Measurements from ENCODE around the gene ACACA. TPM values are rescaled to one million over a fixed set of nuclear protein-coding genes. Genes with fewer than 3 reads are reported as not detected.

Gene ACACA
- polyA plus RNA-seq, 3 donors, result 37.2 to 43.9 (median 43.6) TPM

DNA sequence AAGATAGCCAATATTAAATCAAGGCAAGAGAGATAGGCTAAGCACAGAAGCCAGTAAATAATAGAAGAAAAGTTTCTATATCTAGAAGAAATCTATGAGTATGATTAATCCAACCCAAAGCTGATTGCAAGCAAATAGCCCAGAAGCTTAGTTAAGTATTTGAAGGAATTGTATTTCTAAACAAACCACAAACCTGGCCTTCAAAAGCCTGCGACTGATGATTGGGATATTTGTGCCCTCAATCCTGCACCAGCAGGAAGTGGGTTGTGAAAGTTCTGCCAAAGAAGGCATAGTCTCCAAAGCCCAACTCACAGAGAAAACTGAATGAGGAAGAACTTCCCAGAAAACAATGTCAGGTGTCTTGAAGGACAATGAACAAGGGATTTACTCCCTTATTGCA lies 145.3 kb downstream of the ACACA start:
- no peak for DNase-seq (ENCODE audit: extremely low read depth in 1 of 11, low read depth in 9 of 11, low spot score in 4 of 11)

DNA sequence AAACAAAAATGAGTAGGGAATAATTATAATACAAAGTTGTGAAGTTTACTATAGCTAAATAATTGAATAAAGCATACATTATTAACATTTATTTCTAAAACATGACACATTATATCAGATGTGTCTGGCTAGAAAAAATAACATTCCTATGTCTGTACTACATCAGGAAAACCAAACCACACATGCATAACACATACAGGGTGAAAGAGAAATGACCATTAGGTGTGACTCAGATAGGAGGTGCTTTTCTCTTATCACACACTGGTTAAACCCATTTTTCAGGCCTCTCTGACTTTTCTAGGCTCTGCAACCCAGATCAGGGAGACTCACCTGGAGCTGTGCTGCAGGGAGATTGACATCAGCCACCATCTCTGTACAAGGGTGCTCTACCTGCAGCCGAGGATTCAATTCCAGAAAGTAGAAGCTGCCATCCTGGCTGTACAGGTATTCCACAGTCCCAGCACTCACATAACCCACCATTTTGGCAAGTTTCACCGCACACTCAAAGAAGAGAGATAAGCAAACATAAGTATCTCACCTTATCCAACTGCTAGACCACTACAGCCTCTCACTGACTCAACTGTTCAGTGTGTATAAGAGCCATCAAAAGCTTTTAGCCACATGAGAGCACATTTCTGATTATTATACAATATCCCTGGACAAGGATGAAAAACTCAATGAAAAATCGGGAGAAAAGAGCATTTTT lies 147.5 kb downstream of the ACACA start:
- no peak for DNase-seq (ENCODE audit: extremely low read depth in 1 of 11, low read depth in 9 of 11, low spot score in 4 of 11)

DNA sequence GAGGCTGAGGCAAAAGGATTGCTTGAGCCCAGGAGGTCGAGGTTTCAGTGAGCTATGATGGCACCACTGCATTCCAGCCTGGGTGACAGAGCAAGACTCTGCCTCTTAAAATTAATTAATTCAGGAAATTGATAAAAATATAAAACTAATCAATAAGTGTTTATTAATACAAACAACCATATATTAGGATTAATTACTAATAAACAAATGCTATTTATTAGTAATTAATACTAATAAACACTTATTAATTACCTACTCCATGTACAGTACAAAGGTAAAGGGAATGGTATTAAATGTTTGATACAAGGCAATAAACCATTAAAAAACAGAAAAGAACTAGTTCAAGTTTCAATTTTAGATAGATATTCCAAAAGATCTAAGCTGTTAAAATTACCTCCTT lies 150.0 kb downstream of the ACACA start:
- no peak for DNase-seq (ENCODE audit: extremely low read depth in 1 of 11, low read depth in 9 of 11, low spot score in 4 of 11)

DNA sequence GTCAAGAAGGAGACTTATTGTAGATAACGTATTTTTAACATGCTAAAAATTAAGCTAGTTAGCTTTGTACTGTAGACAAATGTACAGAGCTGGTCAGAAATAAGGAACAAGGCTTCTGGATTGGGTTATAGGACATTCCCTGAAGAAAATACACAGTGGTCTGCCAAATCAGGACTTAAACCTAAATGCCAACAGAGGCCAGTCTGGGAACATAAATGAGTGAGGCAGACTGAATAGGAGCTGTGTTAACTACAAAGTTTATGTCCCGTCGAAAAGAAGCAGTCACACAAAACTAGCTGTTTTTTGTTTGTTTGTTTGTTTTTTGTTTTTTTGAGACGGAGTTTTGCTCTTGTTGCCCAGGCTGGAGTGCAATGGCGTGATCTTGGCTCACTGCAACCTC lies 151.2 kb downstream of the ACACA start:
- no peak for DNase-seq (ENCODE audit: extremely low read depth in 1 of 11, low read depth in 9 of 11, low spot score in 4 of 11)

DNA sequence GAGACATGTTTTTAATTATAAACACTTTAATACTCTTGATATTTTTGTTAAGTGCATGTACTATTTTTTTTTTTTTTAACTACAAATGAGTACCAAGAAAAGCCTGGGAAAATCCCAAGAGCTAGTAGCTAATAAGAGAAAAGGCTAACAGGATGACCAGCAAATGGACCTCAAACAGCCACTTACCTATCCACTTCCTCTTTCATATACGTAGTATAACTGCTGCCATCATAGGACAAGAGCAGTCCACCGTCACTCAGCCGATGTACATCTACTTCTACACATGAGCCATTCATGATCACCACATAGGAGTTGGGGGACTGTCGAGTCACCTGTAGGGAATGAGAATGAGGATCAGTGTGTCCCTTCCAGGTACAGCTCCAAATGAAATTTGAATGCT lies 158.8 kb downstream of the ACACA start:
- no peak for DNase-seq (ENCODE audit: extremely low read depth in 1 of 11, low read depth in 9 of 11, low spot score in 4 of 11)

DNA sequence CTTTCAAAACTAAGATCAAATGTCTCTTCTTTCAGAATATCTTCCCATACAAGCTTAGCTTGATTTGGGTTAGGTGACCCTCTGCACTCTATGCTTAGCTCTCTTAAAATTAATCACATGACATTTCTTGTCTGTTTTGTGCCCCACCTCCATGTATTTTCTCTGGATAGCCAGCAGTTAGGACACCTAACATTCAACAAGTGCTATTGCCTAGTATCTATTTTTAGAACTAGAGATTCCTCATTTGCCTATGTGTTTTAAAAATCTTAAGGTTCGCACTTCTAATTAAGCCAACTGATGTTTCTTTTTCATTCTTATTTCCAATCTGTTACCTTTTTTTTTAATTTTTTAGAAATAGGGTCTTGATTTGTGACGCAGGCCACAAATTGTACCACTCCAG lies 160.6 kb downstream of the ACACA start:
- no peak for DNase-seq (ENCODE audit: extremely low read depth in 1 of 11, low read depth in 9 of 11, low spot score in 4 of 11)

DNA sequence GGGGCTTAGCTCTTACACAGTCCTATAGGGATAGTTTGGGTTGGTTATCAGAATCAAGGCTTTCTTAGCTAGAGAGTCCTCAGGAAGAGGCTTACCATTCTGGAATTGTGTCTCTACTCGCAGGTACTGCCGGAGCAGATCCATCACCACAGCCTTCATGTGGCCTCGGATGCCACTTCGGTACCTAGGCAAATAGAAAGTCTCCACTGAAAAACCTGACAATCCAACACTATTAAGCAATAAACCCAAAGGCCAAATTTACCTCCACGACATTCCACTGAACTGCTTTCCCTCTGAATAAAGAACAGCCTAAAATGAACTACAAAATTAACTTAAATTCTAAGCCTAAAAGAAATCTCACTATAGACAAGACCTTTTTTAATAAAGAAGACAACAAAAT lies 166.3 kb downstream of the ACACA start:
- DNase-seq (ENCODE audit: extremely low read depth in 1 of 11, low read depth in 9 of 11, low spot score in 4 of 11), result no peak

DNA sequence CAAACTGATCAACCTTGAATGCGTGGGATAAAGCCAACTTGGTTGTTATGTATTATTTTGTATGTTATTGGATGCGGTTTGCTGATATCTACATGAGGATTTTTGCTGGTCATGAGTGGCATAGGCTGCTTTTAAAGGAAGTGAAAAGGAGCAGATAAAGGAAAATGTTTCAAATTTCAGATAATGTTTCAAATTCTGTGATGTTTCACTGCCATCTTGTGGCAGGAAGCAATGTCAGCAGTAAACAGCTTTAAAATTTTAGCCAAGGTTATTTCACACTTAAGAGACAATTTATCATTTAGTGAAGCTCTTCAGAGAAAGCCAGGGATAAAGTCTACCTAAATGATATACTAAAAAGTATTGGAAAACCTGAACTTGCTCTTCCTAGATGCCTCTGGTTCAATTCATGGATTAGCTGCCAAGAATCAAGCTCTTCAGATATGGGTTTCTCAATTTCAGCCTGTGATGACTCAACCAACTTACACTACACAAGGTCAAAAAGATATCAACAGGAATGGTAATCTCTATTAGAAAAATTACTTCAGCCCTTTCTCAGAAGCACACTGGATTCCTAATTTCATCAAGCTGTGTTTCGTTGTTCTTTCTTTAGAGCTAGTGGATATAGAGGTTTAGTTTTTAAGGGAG lies 166.8 kb downstream of the ACACA start:
- DNase-seq (ENCODE audit: extremely low read depth in 1 of 11, low read depth in 9 of 11, low spot score in 4 of 11), result peak in 3 of 11 donors; percentile 20 to 37 (median 27)

DNA sequence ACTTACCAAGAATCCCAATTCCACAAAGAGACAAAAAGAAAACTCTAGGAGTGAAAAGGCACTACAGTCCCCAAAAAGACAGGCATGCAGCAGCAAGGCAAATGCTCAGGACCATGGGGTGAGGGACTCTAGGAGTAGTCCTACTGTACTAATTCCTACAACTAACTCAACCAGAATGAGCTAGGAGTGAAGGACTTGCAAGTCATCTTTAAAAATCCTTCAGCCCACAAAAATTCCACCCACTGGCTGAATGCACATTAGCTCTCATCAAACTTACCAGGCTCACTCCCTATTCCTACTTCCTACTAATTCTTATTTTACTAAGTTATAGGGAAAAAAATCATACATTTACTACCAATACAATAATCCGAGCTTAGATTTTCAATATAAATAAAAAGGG lies 172.5 kb downstream of the ACACA start:
- no peak for DNase-seq (ENCODE audit: extremely low read depth in 1 of 11, low read depth in 9 of 11, low spot score in 4 of 11)

DNA sequence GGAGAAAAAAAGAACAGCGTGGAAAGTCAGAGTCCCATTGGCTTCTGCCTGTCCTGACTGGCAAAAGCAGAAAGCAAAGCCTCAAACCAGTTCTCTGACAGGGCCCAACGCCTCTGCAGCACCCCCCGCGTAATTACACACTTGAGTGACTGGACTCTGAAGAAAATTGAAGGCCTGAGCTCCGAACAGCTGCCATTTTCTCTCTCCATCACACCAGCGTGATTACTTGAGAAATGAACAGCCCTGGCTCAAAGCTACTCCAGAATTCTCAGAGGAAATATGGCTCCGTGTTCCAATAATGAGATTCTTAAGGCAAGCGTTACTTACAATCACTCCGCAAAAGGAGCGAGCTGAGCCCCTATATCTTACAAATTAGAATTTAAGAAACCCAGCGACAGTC lies 173.6 kb downstream of the ACACA start:
- DNase-seq (ENCODE audit: extremely low read depth in 1 of 11, low read depth in 9 of 11, low spot score in 4 of 11), result peak in 4 of 11 donors; percentile 17 to 43 (median 30)

DNA sequence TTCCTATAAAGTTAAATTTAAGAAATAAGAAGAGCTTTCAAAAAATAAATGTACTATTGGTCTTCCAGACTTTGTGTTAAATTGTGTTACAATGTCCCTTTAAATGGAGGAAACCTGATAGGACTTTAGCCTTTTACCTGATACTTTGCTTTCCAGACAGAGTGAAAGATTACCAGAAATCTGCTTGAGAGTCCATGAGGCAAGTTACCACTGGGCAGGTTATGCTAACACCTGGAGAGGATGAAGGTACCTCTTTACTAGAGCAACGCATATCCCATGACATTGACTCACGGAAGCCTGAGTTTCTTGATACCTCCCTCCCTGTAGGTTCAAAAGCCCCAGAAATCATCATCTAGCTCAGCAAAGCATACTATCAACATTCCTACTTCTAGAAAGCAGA lies 174.7 kb downstream of the ACACA start:
- no peak for DNase-seq (ENCODE audit: extremely low read depth in 1 of 11, low read depth in 9 of 11, low spot score in 4 of 11)

DNA sequence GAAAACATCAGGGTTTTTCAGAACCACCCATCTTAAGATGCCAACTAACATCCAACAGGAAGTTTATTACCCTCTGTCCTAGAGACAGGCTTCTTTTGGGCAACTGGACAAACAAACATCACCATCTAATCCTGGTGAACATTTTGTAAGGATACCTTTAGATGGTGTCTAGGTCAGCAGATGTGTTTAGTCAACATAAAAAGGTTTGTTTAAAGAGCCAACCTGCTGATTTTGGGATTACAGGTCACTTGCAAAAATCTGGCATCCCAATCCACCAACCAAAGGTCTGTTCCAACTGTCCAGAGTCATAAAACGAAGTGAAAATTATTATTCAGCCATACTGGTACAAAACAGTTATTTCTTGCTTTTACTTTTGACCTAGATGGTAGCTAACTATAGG lies 176.0 kb downstream of the ACACA start:
- no peak for DNase-seq (ENCODE audit: extremely low read depth in 1 of 11, low read depth in 9 of 11, low spot score in 4 of 11)

DNA sequence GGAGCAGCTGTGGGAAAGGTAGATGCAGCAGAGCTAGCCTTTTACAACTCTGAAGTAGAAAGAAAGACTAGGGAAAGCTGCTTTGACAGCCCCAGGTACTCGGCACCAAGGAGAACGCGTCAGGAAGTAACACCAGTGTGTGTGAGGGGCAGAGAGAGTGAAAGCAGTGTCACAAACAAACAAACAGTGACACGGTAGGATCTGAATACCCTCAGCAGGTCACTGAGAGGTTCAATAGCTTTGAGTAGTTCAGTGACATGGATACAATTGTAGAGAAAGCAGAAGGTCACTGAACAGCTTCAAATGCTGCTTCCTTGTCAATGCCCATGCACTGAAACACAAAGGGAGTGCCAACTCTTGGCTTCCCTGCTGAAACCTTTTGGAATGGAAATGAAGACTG lies 181.2 kb downstream of the ACACA start:
- no peak for DNase-seq (ENCODE audit: extremely low read depth in 1 of 11, low read depth in 9 of 11, low spot score in 4 of 11)

DNA sequence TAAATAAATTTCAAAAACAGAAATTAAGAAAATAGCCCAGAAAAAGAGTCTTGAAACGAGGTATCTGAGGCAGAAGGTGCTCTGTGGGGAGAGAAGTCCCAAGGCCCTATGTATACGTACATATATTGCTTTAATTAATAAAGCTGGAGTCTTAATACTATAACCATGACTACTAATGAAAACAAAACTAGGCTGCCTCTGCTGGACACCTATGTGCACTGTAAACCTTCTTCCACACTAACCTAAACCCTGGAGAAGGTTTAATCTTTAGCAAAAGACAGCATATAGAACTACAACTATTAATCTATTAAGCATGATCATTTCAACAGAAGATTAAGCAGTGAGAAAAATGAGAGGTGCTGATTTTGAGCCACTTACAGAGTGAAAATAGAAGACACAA lies 184.8 kb downstream of the ACACA start:
- DNase-seq (ENCODE audit: extremely low read depth in 1 of 11, low read depth in 9 of 11, low spot score in 4 of 11), result no peak

DNA sequence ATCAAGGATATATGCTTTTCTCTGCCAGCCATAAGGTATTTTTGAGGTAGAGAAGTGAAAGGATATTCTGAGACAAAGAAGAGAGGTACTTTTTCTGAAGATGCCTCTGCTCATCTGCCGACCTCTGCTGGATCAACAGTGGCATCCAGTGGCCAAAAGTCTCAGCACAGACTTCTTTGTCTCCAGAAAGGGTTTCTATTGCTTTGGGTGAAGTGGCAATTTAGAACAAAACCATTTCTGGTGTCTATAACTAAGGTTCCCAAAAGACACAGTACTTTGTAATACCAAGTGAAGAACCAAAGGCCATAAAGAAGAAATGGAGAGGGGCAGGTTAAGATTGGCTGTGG lies 186.1 kb downstream of the ACACA start:
- DNase-seq (ENCODE audit: extremely low read depth in 1 of 11, low read depth in 9 of 11, low spot score in 4 of 11), result peak in 1 of 11 donors; percentile 7

DNA sequence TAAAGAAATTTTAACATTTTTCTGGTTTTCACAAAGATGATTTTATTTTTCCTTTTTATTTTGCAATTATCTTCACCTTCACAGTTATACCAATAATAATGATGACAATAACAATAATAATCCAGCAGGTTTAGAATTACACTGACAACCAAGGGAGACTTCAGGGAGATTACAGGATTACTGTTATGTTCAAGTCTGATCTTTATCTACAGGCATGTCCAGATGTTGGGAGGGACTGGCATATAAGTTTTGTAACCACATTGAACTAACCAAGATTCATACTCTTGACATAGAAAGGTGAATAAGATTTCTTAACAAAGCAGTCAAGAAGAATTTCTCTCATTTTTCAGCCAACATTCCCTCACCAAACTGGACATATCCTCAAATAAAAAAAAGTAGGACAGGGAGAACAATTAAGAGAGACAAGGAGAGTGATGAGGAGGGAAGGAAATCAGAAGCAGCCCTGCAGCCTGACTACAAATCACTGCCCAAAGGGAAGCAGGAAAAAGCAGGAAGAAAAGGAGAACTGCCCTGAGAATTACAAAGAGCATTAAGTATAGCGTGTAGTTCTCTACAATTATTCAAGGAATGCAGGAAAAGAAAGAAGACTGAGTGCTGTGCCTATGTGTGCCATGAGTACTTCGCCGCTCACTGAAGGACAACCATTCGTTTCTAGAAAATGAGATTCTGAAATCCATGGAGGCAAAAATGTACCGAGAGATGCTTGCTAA lies 186.6 kb downstream of the ACACA start:
- DNase-seq (ENCODE audit: extremely low read depth in 1 of 11, low read depth in 9 of 11, low spot score in 4 of 11), result no peak

DNA sequence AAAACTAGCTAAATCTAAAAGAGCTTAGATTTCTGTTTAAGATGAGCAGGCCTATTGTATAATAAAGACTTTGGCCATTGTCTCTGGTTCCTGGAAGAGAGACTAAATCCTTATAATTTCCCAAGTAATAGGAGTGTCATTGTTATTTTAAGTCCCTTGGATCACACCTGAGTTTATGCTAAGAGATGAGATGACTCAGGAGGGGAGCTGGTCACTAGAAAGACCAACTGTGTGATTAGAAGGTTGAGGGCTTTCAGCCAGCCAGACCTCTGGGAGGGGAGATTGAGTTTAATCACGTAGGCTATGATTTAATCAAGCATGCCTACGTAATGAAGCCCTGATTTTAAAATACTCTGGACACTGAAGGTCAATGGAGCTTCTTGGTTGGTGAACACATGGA lies 187.8 kb downstream of the ACACA start:
- DNase-seq (ENCODE audit: extremely low read depth in 1 of 11, low read depth in 9 of 11, low spot score in 4 of 11), result no peak

DNA sequence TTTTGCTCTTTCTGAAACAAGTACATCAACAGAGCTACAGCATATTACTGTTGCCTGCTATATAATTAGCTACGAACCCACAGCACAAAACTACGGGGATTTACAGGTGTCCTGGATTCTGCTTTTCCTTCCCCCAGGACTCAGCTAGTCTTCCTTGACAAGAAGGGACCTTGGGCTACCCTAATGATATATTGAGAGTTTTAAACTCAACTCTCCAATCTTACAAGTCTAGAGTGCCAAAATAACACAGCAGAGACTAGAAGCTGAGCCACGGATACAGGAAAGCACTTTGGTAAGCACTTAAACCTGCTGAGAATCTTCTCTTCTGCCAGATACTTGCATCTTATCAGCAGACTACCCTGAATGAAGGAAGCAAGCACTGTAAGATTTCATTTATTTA lies 192.2 kb downstream of the ACACA start:
- DNase-seq (ENCODE audit: extremely low read depth in 1 of 11, low read depth in 9 of 11, low spot score in 4 of 11), result no peak

DNA sequence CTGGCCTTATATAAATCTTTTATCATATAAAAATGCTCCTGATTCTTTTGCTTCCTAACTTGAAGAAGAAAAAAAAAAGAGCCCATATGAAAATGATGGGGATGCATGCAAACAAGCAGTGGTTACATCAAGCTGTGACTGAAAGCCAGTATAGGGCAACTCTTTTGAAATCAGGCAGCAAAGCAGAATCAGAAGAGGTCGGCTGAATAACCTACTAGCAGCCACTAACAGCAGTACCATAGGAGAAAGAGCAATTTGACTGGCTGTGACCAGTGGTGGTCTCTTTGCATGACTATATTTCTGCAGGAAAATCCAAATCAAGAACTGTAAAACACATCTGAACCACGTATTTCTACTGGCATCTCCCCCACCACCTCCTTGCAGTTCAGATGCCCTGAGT lies 192.7 kb downstream of the ACACA start:
- no peak for DNase-seq (ENCODE audit: extremely low read depth in 1 of 11, low read depth in 9 of 11, low spot score in 4 of 11)

DNA sequence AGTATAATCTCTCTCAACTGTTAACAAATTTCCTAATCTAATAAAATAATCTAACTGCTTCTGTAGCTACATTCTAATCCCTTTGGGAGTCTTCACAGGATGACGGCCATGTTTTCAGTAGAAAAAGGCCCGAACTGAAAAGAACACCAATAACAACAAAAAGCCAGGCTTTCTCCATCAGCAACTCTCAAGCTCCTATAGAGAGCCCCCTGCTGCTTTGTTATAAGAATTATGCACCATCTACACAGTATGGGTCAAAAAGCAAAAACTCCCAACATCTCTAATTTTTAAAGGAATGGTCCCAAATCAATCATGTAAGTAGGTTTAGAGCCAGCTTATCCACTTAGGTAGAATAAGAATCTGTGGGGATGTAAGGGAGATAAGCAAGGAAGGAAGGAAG lies 194.5 kb downstream of the ACACA start:
- no peak for DNase-seq (ENCODE audit: extremely low read depth in 1 of 11, low read depth in 9 of 11, low spot score in 4 of 11)

DNA sequence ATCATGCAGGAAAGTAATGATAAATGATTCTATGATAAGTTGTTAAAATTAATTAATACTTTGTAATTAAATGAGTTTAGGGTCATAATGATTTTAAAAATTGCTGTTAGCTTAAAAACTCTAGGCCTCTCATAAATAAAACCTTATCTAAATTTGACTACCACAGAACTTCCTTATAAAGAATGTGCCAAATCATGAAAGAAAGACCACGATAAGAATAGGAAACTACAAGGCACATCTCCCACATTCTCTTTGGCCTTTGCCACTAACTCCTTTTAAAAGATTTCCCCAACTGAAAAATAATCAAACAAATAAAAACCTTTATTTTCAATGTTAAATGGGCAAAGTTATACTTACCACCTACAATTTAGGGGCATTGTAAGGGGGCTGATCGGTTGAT lies 195.5 kb downstream of the ACACA start:
- DNase-seq (ENCODE audit: extremely low read depth in 1 of 11, low read depth in 9 of 11, low spot score in 4 of 11), result no peak

All from renal cortex interstitium (tissue), 11 donors.